H9 (cell line): ENCODE measurements around the gene TCAF2. TPM values are rescaled to one million over a fixed set of nuclear protein-coding genes. Genes with fewer than 3 reads are reported as not detected.
"Not testable (repeated sequence)": the region's sequence is repeated elsewhere in the genome, so short reads cannot be mapped to it uniquely, and the experiment has no call there.

Experiments used
- DNase-seq: peaks from one replicate; pipeline ENCODE4 v3.0.0-alpha.2; 2017
- H2AFZ ChIP-seq: one replicate; pipeline ENCODE4 v1.6.1; 2013; ENCODE audit warnings: mild to moderate bottlenecking, low read length, control low read depth, moderate library complexity
- H2AK5ac ChIP-seq: 2 replicates; pipeline ENCODE4 v1.6.1; 2013; ENCODE audit warnings: low read length, control low read depth, mixed read lengths; ENCODE audit not compliant: insufficient read length
- H2BK120ac ChIP-seq: one replicate; pipeline ENCODE4 v1.6.1; 2013; ENCODE audit warnings: low read depth, mild to moderate bottlenecking, low read length, control low read depth, inconsistent platforms; ENCODE audit not compliant: poor library complexity, severe bottlenecking
- H2BK12ac ChIP-seq: 2 replicates; pipeline ENCODE4 v1.6.1; 2013; ENCODE audit warnings: low read length, control low read depth, mixed read lengths, low read depth; ENCODE audit not compliant: insufficient read length
- H2BK15ac ChIP-seq: 2 replicates; pipeline ENCODE4 v1.6.1; 2013; ENCODE audit warnings: low read depth, low read length, control low read depth
- H2BK20ac ChIP-seq: one replicate; pipeline ENCODE4 v1.6.1; 2013; ENCODE audit warnings: low read depth, mild to moderate bottlenecking, low read length, control low read depth, inconsistent platforms; ENCODE audit not compliant: poor library complexity, severe bottlenecking
- H2BK5ac ChIP-seq: 2 replicates; pipeline ENCODE4 v1.6.1; 2013; ENCODE audit warnings: low read length, control low read depth, mixed read lengths; ENCODE audit not compliant: insufficient read length
- H3K14ac ChIP-seq: 2 replicates; pipeline ENCODE4 v1.6.1; 2013; ENCODE audit warnings: low read length, control low read depth; ENCODE audit not compliant: insufficient read depth
- H3K18ac ChIP-seq: 2 replicates; pipeline ENCODE4 v1.6.1; 2013; ENCODE audit warnings: low read depth, mild to moderate bottlenecking, mixed read lengths, low read length, control low read depth; ENCODE audit not compliant: insufficient read length
- H3K23ac ChIP-seq: 2 replicates; pipeline ENCODE4 v1.6.1; 2013; ENCODE audit warnings: low read length, control low read depth, mixed read lengths, low read depth; ENCODE audit not compliant: insufficient read length
- H3K23me2 ChIP-seq: 2 replicates; pipeline ENCODE4 v1.6.1; 2013; ENCODE audit warnings: low read depth, mild to moderate bottlenecking, mixed read lengths, low read length, control low read depth; ENCODE audit not compliant: insufficient read length, poor library complexity, severe bottlenecking
- H3K27ac ChIP-seq: 2 replicates; pipeline ENCODE4 v1.5.1; 2013; ENCODE audit warnings: low read length, control low read depth, mixed read lengths, low read depth; ENCODE audit not compliant: insufficient read length
- H3K27me3 ChIP-seq: 2 replicates; pipeline ENCODE4 v1.6.1; 2013; ENCODE audit warnings: low read length, control low read depth, inconsistent platforms; ENCODE audit not compliant: insufficient read depth
- H3K4ac ChIP-seq: 2 replicates; pipeline ENCODE4 v1.6.1; 2013; ENCODE audit warnings: low read depth, mild to moderate bottlenecking, control low read depth, inconsistent platforms, low read length, moderate library complexity
- H3K4me1 ChIP-seq: 2 replicates; pipeline ENCODE4 v1.6.1; 2013; ENCODE audit warnings: low read length, control low read depth, inconsistent platforms; ENCODE audit not compliant: insufficient read depth
- H3K4me2 ChIP-seq: 2 replicates; pipeline ENCODE4 v1.6.1; 2013; ENCODE audit warnings: low read length, control low read depth, mixed read lengths; ENCODE audit not compliant: insufficient read length, insufficient read depth
- H3K56ac ChIP-seq: 2 replicates; pipeline ENCODE4 v1.6.1; 2013; ENCODE audit warnings: low read depth, mild to moderate bottlenecking, mixed read lengths, low read length, control low read depth; ENCODE audit not compliant: insufficient read length
- H3K79me1 ChIP-seq: 2 replicates; pipeline ENCODE4 v1.6.1; 2013; ENCODE audit warnings: low read depth, mild to moderate bottlenecking, moderate library complexity, low read length, control low read depth, inconsistent platforms; ENCODE audit not compliant: insufficient read depth, poor library complexity, severe bottlenecking
- H3K79me2 ChIP-seq: 2 replicates; pipeline ENCODE4 v1.6.1; 2013; ENCODE audit warnings: low read length, control low read depth, inconsistent platforms; ENCODE audit not compliant: insufficient read depth
- H3K9ac ChIP-seq: 2 replicates; pipeline ENCODE4 v1.6.1; 2013; ENCODE audit warnings: low read length, control low read depth, mixed read lengths; ENCODE audit not compliant: insufficient read length; ENCODE audit errors: extremely low read depth
- H3K9me3 ChIP-seq: one replicate; pipeline ENCODE4 v1.6.1; 2013; ENCODE audit warnings: low read depth, low read length, inconsistent platforms; ENCODE audit not compliant: control insufficient read depth
- H3T11ph ChIP-seq: one replicate; pipeline ENCODE4 v1.6.1; 2013; ENCODE audit warnings: mild to moderate bottlenecking, low read length, control low read depth, inconsistent platforms
- H4K20me1 ChIP-seq: one replicate; pipeline ENCODE4 v1.6.1; 2013; ENCODE audit not compliant: control insufficient read depth, insufficient read length, insufficient read depth
- H4K5ac ChIP-seq: 2 replicates; pipeline ENCODE4 v1.6.1; 2013; ENCODE audit warnings: low read depth, mild to moderate bottlenecking, mixed read lengths, low read length, control low read depth; ENCODE audit not compliant: insufficient read length
- H4K8ac ChIP-seq: replicated peaks from 2 replicates; pipeline ENCODE4 v1.6.1; 2013; ENCODE audit warnings: low read length, control low read depth, mixed read lengths, low read depth; ENCODE audit not compliant: insufficient read length
- H4K91ac ChIP-seq: 2 replicates; pipeline ENCODE4 v1.6.1; 2013; ENCODE audit warnings: low read depth, mild to moderate bottlenecking, moderate library complexity, mixed read lengths, low read length, control low read depth; ENCODE audit not compliant: insufficient read length
- H3K27ac Mint-ChIP-seq, 3 experiments: 2 replicates in 2 of 3; 3 replicates in 1 of 3; pipeline ENCODE4 v1.8.0; 2020 to 2021; ENCODE audit warnings: mixed read lengths in 3 of 3, mild to moderate bottlenecking in 1 of 3, moderate library complexity in 1 of 3
- H3K27me3 Mint-ChIP-seq: 2 replicates; pipeline ENCODE4 v1.8.0; 2021; ENCODE audit warnings: low read depth, mild to moderate bottlenecking, moderate library complexity, mixed read lengths
- H3K36me3 Mint-ChIP-seq, 3 experiments: 2 replicates in 2 of 3; 3 replicates in 1 of 3; pipeline ENCODE4 v1.8.0; 2020 to 2021; ENCODE audit warnings: low read depth in 3 of 3, mixed read lengths in 3 of 3; ENCODE audit not compliant: insufficient read depth in 1 of 3
- H3K4me1 Mint-ChIP-seq, 2 experiments: 2 replicates each; pipeline ENCODE4 v1.8.0; 2020; ENCODE audit warnings: mixed read lengths in 2 of 2
- H3K4me3 Mint-ChIP-seq, 2 experiments: 2 replicates in 1 of 2; 3 replicates in 1 of 2; pipeline ENCODE4 v1.8.0; 2020 to 2021; ENCODE audit warnings: mild to moderate bottlenecking in 2 of 2, mixed read lengths in 2 of 2, moderate library complexity in 1 of 2
- H3K9me3 Mint-ChIP-seq, 2 experiments: 2 replicates in 1 of 2; 3 replicates in 1 of 2; pipeline ENCODE4 v1.8.0; 2020; ENCODE audit warnings: mild to moderate bottlenecking in 2 of 2, mixed read lengths in 2 of 2, moderate library complexity in 1 of 2
- WGBS: extraction: QIAGEN DNeasy Blood & Tissue Kit; methylation state at CpG from one replicate; pipeline ENCODE4 v1.1.7; 2013; ENCODE audit warnings: missing lambda C conversion rate, low lambda C conversion rate, mixed read lengths; ENCODE audit not compliant: insufficient read length; ENCODE audit errors: extremely low coverage; 5-methylcytosine and 5-hydroxymethylcytosine counted together
- total RNA-seq: library from RNA; stranded (reverse); gene quantifications from 2 replicates; pipeline ENCODE4 v1.2.1, GENCODE V29; 2021
- TF ChIP-seq, protein P1 (sequence below): fragments of 200-600 bp; sonication (generic); conservative IDR thresholded peaks from 3 replicates; pipeline ENCODE4 v1.8.0; 2021; ENCODE audit warnings: antibody characterized with exemption, mild to moderate bottlenecking

The TCAF2 gene
- total RNA-seq, 1 experiment from 2014 or later, result 0.04 TPM

GRCh38 chr7:143615545-143615944, 5.2 kb upstream of the TCAF2 start:
- not testable (repeated sequence) for H3K79me1 ChIP-seq, H4K5ac ChIP-seq, H3K23me2 ChIP-seq, H3T11ph ChIP-seq, H4K8ac ChIP-seq, H3K36me3 Mint-ChIP-seq, H3K9ac ChIP-seq, H2BK15ac ChIP-seq, DNase-seq, H3K4me1 Mint-ChIP-seq, H2BK20ac ChIP-seq, H3K56ac ChIP-seq, H3K9me3 Mint-ChIP-seq, H3K79me2 ChIP-seq, H3K27me3 Mint-ChIP-seq, H3K27ac ChIP-seq, H4K20me1 ChIP-seq, H4K91ac ChIP-seq, H2BK5ac ChIP-seq, H3K23ac ChIP-seq, H3K4me3 Mint-ChIP-seq, H3K4me2 ChIP-seq, H2BK120ac ChIP-seq, H3K18ac ChIP-seq, H3K27me3 ChIP-seq, H3K27ac Mint-ChIP-seq, H3K4me1 ChIP-seq, H3K4ac ChIP-seq, H3K9me3 ChIP-seq, H2AK5ac ChIP-seq, H3K14ac ChIP-seq, H2AFZ ChIP-seq, H2BK12ac ChIP-seq
- WGBS, result no CpG with 5 or more reads among the region's 6 CpGs
- TF ChIP-seq, protein P1, sequence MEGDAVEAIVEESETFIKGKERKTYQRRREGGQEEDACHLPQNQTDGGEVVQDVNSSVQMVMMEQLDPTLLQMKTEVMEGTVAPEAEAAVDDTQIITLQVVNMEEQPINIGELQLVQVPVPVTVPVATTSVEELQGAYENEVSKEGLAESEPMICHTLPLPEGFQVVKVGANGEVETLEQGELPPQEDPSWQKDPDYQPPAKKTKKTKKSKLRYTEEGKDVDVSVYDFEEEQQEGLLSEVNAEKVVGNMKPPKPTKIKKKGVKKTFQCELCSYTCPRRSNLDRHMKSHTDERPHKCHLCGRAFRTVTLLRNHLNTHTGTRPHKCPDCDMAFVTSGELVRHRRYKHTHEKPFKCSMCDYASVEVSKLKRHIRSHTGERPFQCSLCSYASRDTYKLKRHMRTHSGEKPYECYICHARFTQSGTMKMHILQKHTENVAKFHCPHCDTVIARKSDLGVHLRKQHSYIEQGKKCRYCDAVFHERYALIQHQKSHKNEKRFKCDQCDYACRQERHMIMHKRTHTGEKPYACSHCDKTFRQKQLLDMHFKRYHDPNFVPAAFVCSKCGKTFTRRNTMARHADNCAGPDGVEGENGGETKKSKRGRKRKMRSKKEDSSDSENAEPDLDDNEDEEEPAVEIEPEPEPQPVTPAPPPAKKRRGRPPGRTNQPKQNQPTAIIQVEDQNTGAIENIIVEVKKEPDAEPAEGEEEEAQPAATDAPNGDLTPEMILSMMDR, result peak; percentile 21; the same call in 1 of the 3 replicates

DNA sequence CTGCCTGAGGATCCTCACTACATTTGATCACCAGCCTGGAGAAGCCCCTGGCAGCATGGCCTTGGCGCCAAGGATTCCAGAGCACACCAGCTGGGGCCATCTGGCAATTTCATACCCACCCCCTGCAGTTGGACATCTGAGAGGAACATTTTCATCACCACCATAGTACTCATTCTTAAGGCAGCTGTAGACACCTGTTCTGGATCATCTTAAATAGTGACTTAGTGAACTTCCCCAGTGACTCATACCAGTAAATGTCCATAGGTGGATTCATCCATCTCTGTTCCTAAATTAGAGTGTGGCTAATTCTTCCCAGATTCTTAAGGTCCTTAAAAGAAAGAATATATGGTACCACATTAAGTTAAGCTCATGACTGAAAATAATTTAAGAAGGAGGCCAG, 3.6 kb upstream of the TCAF2 start:
- H2BK120ac ChIP-seq, H2BK12ac ChIP-seq, H3K36me3 Mint-ChIP-seq, H3K56ac ChIP-seq, H3K4ac ChIP-seq, H4K91ac ChIP-seq, H3K4me1 ChIP-seq, H3K27ac Mint-ChIP-seq, H3T11ph ChIP-seq, H2BK20ac ChIP-seq, H2AK5ac ChIP-seq, H3K27me3 Mint-ChIP-seq, H3K79me1 ChIP-seq, H3K4me1 Mint-ChIP-seq, H3K4me2 ChIP-seq, H2BK5ac ChIP-seq, H3K9ac ChIP-seq, H2AFZ ChIP-seq, H3K9me3 ChIP-seq, H3K27me3 ChIP-seq, H4K5ac ChIP-seq, H3K23me2 ChIP-seq, H3K27ac ChIP-seq, H3K79me2 ChIP-seq, H3K14ac ChIP-seq, H3K18ac ChIP-seq, H4K20me1 ChIP-seq, H4K8ac ChIP-seq, H3K9me3 Mint-ChIP-seq, H3K23ac ChIP-seq, DNase-seq, H2BK15ac ChIP-seq, H3K4me3 Mint-ChIP-seq: not testable (repeated sequence)
- WGBS, result no CpG with 5 or more reads among the region's 1 CpG
